GM19438 (cell line): ENCODE measurements around the gene PARN.
"Not testable (repeated sequence)": the region's sequence is repeated elsewhere in the genome, so short reads cannot be mapped to it uniquely, and the experiment has no call there.

Experiments
- ATAC-seq: cut with Tn5 transposase; IDR thresholded peaks from one replicate; pipeline ENCODE4 v1.9.1; 2021; ENCODE audit warnings: low read depth; ENCODE audit not compliant: unreplicated experiment

Gene PARN

DNA sequence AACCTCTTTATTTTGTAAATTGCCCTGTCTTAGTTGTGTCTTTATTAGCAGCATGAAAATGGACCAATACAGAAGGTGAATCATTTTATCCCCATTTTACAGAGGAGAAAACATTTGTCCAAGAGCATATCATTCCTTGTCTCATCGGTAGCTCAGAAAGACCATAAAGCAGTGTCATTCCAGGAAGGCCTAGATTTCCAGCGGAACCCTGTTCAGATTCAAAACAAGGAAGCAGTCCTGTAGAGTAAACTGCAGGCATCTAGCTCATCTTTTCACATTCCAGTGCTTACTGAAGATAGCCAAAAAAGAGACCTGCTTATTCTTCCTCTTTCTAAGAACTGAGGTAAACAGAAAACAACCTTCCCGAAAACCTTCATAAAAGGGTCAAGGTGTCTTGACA, 54.0 kb downstream of the PARN start:
- ATAC-seq: no peak

DNA sequence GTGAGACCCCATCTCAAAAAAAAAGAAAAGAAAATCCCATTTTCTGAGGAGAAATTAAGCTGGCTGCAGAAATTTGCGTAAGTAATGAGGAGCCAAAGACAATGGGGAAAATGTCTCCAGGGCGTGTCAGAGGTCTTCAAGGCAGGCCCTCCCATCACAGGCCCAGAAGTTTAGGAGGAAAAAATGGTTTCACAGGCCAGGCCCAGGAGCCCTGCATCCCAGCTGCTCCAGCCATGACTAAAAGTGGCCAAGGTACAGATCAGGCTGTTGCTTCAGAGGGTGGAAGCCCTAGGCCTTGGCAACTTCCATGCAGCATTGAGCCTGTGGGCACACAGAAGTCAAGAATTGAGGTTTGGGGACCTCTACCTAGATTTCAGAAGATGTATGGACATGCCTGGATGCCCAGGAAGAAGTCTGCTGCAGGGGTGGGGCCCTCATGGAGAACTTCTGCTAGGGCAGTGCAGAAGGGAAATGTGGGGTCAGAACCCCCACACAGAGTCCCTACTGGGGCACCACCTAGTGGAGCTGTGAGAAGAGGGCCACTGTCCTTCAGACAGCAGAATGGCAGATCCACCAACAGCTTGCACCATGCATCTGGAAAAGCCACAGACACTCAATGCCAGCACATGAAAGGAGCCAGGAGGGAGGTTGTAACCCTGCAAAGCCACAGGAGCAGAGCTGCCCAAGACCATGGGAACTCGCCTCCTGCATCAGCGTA, 55.2 kb downstream of the PARN start:
- ATAC-seq: not testable (repeated sequence)

DNA sequence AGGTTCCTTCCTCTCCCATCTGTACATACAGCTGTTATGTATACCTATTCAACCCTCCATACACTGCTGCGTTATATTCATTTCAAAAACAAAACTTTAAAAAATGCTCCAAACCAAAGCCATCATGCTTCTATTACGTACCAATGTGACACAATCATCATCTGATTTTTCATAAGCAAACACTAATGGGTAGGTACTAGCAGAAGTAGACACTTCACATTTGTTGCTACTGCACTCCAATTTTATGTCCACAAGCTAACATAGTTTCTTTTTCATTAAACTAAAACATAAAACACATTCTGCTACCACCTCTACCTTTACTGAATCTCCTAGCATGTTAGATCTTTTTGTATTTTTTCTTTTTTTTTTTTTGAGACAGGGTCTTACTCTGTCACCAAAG, 57.5 kb downstream of the PARN start:
- no peak for ATAC-seq

DNA sequence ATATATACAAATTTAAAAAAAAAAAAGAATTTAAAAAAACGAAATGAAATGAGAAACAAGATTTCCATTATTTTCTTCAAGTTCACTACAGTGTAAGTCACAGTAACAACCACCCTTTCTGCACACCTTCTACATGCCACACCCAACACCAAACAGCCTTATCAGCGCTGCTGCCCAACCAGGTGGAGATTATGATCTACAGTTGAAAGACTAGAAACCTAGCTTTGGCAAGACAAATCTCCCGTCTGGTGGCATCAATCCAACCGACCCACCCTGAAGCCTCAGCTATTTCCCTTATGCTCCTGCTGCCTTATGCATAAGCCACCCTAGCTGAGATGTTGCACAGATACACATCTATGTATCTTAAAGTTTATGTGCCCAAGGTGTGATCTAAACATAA, 60.8 kb downstream of the PARN start:
- ATAC-seq: no peak

DNA sequence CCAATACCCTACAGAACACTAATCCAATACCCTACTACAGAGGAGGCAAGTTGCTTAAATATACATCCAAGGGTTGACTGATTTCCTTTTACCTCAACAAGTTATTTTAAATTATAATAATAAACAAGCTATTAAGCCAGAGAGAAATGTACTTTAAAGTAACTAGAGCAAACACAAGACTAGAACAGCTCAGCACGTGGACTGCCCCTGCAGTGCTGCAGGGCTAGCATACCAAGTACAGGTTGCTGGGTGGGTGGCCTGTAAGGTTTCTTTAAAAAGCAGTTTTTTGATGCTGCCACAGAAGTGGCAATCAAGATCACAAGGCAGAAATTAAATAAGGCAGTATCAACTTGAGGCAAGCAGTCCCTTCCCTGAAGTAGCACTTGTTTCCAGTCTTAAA, 63.5 kb downstream of the PARN start:
- no peak for ATAC-seq

DNA sequence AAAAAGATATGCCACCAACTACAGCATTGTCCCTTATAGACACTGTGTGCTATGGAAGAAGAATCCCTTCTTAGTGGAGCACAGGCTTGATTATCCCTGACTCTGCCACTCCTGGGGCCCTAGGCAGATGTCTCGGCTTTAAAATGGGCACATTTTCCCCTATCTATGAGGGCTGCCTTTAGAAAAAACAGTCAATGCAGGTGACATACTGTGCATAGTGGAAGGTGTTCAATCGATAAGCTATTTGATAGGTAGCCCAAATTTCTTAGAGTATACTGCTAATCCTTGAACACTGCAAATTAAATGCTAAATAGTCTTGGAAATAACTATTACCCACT, 64.4 kb downstream of the PARN start:
- ATAC-seq: no peak

DNA sequence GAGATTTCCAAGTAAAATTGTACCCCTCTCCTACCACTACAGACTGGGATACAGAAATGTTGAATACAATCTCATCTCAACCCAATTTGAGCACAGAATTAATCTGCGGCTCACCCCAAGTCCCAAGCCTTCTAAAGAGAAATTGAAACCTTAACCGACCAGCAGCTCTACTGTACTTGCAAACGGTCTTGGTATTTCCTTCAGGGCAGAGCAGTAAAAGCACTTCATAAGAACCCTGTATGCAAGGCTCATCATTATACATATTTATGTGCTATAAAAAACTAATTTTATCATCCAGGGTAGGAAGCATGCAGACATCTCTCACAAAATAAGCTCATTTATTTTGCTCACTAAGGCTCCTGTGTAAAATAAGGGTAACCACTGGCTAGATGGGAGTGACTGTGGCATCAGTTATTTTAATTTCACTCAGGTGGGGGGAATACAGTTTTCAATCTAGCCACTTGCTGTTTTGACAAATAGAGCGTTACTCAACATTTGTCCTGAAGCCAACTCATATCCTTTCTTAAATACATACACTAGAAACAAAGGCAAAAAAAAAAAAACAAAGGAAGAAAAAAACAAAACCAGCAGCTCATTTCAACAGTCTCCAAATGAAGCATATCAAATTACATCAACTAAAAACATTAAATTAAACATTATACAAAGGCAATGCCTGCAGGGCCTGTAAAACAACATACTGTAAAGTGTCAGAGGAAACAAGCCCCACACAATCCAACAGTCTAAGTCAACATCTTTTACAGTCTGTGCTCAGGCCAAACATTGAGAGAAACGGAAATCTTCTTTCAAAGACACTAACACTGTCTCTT, 65.0 kb downstream of the PARN start:
- no peak for ATAC-seq

DNA sequence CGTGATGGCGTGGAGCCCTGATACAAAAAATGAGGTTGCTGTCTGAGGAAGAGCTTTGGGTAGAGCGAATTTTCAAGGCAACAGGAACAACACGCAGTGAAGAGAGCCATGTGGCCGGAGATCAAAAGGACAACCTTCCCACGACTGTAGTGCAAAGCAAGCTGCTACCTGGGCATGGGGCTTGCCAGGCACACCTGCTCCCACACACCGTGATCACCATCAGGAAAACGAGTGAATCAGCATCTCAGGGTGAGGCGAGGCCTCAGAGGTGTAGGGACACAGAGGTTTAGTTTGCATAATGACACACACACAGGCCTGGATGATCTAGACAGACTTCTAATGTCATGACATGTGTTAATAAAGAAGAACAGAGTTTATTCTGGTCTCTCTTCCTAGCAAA, 65.7 kb downstream of the PARN start:
- ATAC-seq: no peak

DNA sequence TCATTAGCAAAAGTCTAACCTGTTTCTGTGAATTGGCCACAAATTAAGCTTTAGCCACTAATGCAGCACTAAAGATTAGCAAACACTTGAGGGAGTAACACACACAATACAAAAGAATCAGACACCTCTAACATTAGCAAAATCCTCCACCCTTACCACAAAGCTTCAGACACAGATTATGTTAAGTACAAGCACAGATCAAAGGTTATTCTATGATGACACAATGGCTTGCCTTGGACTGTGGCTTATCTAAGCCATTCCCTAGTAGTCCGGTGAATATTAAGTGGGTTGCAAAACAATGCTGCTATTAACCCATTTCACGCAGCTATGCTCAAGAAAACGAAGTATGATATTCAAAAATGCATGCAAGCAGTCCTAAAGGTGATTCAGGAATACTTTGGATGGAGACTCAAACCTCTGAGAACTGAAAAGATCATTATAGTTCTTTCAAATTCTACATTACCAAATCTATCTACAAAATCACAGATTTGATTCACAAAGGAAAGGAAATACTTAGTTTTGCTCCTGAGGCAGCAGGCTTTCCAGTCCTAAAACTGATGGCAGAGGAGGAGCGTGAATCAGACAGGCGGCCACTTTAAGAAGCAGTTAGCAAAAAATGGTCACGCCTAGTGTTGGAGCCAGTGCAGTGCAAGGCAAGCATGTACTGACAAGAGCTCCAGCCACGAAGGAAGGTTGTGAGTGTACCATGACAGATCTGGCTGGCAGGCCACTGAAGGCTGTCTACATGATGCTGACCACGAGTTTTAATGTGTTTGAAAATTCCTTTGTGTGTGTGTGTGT, 67.2 kb downstream of the PARN start:
- no peak for ATAC-seq

DNA sequence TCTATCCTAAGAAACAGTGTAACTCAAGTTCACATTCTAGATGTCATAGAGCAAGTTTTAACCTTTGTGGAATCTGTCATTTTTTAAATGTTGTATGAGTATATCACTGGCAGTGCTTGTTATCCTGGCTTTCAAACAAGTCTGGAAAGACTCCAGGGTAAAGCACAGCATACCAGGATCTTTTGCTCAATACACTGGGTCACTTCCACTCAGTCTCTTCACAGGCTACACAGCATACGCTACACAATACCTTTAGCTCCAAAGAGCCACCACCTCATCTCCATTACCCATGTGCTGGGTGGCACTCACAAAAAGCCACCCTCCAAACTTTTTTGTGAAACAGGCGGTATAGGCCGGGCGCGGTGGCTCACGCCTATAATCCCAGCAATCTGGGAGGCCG, 69.5 kb downstream of the PARN start:
- no peak for ATAC-seq

DNA sequence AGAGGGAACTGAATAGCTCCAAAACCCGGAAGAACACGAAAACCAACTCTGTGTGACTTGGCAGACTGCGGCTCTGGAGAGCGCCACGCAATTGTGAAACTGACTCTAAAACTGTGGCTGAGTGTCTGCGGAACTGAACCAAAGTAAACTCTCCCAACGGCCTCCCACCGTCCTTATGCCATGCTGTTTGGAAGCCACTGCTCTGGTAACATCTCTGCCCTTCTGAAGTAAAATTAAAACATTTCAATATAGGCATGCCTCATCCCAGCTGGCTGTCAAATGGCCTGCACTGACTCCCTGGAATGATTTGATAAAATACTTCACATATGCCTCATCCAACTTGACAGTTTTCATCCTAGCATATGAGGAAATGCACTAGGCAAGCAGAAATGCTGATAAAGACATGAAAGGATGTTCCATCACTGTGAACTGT, 70.2 kb downstream of the PARN start:
- ATAC-seq: no peak

DNA sequence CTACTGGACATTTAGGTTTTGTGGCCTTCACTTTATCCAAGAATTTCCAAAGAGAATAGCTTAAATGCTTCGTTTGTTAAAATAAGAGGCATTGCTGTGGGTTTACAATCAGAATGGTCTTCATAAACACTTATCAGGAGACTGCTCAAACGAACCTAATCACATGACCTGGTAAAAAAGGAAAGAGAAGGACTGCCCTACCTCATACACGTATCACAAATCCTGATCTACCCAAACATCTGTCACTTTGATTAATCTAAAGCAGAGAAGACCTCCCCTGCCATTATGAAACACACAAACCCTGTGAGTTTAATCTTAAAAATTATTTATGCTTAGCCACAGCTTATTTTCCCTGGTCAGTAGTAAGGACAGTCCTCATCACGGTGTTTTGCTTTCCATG, 76.6 kb downstream of the PARN start:
- ATAC-seq: no peak

DNA sequence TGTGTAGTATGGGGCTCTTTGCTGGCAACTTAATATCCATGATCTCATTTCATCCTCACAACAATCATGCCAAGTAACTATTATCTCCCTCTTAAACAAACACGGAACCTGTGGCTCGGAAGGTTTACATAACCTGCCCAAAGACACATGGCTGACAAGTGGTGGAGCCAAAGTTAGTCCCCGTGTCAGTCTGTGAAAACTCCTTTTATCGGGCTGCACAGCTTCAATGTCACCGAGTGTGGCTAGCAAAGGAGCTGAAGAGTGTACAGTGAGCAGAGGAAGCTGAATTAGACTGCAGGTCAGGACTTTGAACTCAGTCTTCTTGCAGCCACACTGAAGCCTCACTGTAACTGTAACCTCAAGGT, 80.3 kb downstream of the PARN start:
- no peak for ATAC-seq

DNA sequence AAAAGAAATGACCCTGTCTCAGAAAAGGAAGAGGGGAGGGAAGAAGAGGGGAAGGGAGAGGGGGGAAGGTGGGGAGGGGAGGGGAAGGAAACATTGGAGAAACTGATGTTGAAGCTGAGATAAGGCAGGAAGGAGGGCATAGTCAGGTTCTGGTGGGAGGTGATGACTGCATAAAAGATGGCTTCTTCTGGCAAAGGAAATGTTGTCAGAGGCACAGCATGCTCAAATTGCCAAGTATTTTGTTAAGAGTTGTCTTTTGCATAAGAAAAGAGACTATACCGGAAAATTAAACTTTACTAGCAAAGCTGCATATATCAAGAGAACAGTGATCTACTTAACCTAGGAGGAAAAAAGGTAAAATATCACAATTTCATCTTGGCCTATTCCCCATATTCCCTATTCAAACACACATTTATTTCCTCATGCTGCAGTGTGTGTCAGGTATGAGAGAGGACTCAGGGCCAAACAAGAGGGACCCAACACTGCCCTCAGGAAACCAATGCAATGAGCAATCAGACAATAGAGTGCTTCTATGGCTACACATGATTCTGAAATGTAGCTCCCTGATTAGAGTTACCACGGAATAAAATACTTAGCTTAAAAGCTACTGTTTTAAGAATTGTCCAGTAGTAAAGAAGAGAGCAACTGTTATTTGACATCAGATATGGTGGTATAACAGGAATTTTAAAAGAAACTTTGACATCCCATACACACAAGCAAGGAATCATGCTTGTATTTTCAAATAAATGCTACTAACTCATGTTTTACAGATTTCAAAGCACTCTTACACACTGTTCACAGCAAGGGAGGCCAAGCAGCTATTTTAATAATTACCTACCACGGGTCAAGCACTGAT, 80.9 kb downstream of the PARN start:
- ATAC-seq: no peak

DNA sequence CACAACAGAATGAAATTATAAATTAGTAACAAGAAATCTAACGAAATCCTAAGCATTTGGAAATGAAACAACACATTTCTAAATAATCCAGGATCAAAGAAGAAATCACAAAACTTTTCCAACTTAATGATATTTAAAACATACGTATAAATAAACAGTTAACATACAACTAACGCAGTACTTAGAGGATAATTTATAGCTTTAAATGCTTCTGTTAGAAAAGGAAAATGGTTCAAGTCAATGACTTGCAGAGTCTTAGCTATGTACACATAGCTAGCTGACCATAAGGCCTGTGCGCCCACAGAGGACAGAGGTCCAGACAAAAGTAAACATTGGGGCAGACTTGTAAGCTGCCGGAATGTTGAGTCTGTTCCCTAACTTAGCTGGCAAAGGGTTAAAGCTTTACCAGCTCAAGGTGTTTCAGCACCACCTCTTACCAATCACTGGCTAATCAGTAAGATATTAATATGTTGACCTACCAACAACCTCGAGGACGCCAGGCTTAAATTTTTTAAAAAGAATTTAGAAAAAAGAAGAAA, 84.6 kb downstream of the PARN start:
- ATAC-seq: no peak

DNA sequence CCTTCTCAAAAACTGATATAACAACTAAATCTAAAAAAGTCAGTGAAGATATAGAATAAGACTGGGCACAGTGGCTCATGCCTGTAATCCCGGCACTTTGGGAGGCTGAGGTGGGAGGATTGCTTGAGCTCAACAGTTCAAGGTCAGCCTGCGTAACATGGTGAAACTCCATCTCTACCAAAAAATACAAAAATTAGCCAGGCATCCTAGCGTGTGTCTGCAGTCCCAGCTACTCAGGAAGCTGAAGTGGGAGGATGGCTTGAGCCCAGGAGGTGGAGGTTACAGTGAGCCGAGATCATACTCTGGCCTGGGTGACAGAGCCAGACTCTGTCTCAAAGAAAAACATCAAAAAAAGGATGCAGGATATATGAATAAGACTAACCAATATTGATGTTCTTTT, 85.2 kb downstream of the PARN start:
- not testable (repeated sequence) for ATAC-seq

DNA sequence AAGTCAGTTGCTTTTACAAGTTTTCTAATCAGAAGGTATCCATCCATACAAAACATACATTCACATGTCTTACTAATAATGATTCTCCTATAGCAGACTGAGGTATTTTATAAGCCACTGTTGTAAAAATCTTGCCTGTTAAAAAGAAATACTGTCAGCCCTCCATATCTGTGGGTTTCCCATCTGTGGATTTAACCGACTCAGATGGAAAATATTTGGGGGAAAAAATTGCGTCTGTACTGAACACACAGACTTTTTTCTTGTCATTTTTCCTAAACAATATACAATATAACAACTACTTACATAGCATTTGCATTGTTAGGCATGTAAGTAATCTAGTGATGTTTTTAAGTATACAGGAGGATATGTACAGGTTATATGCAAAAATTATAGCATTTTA, 90.4 kb downstream of the PARN start:
- ATAC-seq: no peak

DNA sequence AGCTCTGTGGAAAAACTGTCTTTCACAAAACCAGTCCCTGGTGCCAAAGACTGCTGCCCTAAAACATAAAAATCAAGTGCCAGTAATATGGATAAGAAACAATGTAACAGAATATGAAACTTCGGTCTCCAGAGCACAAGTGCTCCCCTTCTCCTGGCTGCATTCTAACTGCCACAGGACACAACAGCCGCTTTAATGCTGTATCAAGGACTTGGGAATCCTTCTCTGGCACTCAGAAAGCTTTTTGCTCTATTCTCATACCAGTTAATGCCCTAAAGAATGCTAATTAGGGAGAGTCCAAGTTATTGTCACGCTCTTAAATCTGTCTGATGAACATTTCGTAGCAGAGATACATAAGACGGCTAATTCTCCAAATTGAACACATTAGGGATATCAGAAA, 90.9 kb downstream of the PARN start:
- ATAC-seq: no peak

DNA sequence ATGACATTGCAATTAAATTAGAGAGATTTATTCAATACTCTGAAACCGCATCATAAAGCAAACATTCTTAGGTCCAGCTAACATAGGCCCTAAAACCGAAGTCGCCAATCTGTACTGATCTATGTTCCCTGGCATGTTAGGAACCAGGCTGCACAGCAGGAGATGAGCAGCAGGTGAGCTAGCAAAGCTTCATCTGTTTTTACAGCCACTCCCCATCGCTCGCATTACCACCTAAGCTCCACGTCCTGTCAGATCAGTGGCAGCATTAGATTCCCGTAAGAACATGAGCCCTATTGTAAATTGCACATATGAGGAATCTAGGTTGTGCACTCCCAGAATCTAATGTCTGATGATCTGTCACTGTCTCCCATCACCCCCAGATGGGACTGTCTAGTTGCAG, 91.5 kb downstream of the PARN start:
- no peak for ATAC-seq

DNA sequence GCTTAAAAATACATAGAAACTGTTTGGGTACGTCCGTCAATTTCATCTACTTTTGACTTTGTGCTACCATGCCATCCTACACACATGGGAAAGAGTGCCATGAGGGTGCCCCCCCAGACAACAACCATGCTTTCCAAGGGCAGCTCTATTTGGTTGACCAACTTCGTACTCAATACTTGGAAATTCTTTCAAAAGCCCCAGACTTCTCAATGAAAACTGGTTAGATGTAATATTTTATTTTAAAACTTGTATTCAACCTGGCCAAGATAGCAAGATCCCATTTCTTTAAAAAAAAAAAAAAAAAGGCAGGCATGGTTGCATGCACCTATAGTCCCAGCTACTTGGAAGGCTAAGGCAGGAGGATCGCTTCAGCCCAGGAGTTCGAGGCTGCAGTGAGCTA, 98.4 kb downstream of the PARN start:
- ATAC-seq: no peak
